Measurements from ENCODE around the gene TRIM44. TPM values are rescaled to one million over a fixed set of nuclear protein-coding genes. Genes with fewer than 3 reads are reported as not detected.

Gene TRIM44
- total RNA-seq, 2 experiments from 2014 or later = 11.3 to 19.9 TPM

DNA sequence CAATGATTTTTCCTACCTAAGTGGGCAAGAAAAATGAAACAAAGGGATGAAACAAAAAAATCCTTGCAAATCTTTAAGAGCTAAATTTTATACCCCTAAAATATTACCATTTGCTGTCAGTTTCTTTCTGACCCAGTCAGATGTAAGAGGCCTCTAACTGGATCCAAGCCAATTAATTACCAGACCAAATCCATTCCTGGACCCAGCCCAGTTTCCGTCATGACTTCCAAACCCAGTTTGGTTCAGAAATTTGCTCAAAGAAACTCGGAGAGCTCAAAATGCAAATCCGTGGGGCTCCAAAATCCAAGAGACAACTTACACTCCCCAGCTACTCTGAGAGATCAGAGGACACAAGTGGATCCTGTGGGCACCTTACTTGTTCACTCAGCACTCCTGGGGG lies 46.8 kb downstream of the TRIM44 start:
- H3K79me2 ChIP-seq (ENCODE audit: insufficient read depth, low read depth, low read length) = no peaks in the 10 kb centered on the region
- BruUV-seq (replicated peaks) = no TSS peak
- ChIA-PET POLR2A (interaction anchor here (0.6 kb wide), 1 partner anchor 26 kb away, joined by 4 read pairs; no protein-coding TSS in a partner anchor), CTCF (ENCODE audit: unreplicated experiment) (no interaction called here)
- no peak overlapping the region for H3K27ac ChIP-seq (ENCODE audit: low read depth, low read length, poor library complexity, severe bottlenecking)
- H3K9me3 ChIP-seq (ENCODE audit: low read length) = no peaks in the 10 kb centered on the region
- H2AFZ ChIP-seq (ENCODE audit: low read length) = no peak overlapping the region
- H3K9me2 ChIP-seq (ENCODE audit: insufficient read depth, low read length) = no peaks in the 10 kb centered on the region
- no peaks in the 10 kb centered on the region for H3K36me3 ChIP-seq (ENCODE audit: insufficient read depth, low read length)
- H3K4me1 ChIP-seq (ENCODE audit: insufficient read depth, low read length, poor library complexity, severe bottlenecking) = no peaks in the 10 kb centered on the region
- no peak for DNase-seq (ENCODE audit: low spot score)
- no peaks in the 10 kb centered on the region for H4K20me1 ChIP-seq (ENCODE audit: insufficient read depth, low read length)
- no peak overlapping the region for H3K4me2 ChIP-seq (ENCODE audit: low read length)
- intact Hi-C loops (cut with micrococcal nuclease; ENCODE audit: unreplicated experiment) = no loop called here
- H3K4me3 ChIP-seq (ENCODE audit: low read depth, low read length, poor library complexity, severe bottlenecking) = no peak overlapping the region
- TF ChIP-seq, protein P1, sequence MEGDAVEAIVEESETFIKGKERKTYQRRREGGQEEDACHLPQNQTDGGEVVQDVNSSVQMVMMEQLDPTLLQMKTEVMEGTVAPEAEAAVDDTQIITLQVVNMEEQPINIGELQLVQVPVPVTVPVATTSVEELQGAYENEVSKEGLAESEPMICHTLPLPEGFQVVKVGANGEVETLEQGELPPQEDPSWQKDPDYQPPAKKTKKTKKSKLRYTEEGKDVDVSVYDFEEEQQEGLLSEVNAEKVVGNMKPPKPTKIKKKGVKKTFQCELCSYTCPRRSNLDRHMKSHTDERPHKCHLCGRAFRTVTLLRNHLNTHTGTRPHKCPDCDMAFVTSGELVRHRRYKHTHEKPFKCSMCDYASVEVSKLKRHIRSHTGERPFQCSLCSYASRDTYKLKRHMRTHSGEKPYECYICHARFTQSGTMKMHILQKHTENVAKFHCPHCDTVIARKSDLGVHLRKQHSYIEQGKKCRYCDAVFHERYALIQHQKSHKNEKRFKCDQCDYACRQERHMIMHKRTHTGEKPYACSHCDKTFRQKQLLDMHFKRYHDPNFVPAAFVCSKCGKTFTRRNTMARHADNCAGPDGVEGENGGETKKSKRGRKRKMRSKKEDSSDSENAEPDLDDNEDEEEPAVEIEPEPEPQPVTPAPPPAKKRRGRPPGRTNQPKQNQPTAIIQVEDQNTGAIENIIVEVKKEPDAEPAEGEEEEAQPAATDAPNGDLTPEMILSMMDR (conservative IDR thresholded peaks at IDR 0.05; ENCODE audit: low read length) = no peak
- TF ChIP-seq EZH2phosphoT487 (IDR thresholded peaks at IDR 0.05; ENCODE audit: borderline replicate concordance, low read depth, low read length) = no peak

DNA sequence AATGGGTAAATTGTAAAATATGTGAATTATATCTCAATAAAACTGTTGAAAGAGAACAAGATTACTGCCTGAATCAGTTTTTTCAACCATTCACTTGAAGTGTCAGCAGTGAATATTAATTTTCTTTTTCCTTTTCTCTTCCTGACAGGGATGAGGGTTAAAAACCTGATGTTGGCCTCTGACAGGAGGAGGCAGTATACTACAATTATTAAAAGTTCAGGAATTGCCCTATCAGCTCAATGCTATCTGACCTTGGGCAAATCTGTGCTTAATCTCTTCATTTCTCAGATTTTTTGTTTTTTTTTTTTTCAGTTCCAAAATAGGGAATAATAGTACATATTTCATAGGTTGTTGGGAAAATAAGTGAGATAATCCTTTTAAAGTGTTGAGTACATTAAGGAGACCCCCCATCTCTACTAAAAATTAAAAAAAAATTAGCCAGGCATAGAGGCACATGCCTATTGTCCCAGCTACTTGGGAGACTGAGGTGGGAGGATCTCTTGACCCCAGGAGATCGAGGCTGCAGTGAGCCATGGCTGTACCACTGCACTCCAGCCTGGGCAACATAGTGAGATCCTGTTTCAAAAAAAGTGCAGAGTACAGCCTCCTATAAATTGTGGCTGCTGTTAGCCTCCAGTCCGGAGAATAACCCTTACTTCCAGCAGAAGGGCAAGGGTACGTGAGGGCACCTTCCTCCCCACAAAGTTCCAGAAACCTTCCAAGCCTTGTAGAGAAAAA lies 48.8 kb downstream of the TRIM44 start:
- BruUV-seq (replicated peaks) = no TSS peak
- Histone ChIP-seq H2AFZ (ENCODE audit: low read length) (no peak overlapping the region), H3K4me1 (ENCODE audit: insufficient read depth, low read length, poor library complexity, severe bottlenecking) (no peaks in the 10 kb centered on the region), H3K36me3 (ENCODE audit: insufficient read depth, low read length) (no peaks in the 10 kb centered on the region), H4K20me1 (ENCODE audit: insufficient read depth, low read length) (no peaks in the 10 kb centered on the region), H3K9me2 (ENCODE audit: insufficient read depth, low read length) (no peaks in the 10 kb centered on the region), H3K79me2 (ENCODE audit: insufficient read depth, low read depth, low read length) (no peaks in the 10 kb centered on the region), H3K27ac (ENCODE audit: low read depth, low read length, poor library complexity, severe bottlenecking) (no peak overlapping the region), H3K4me2 (ENCODE audit: low read length) (no peak overlapping the region), H3K9me3 (ENCODE audit: low read length) (no peaks in the 10 kb centered on the region), H3K4me3 (ENCODE audit: low read depth, low read length, poor library complexity, severe bottlenecking) (no peak overlapping the region)
- intact Hi-C loops (cut with micrococcal nuclease; ENCODE audit: unreplicated experiment) = no loop called here
- ChIA-PET CTCF (ENCODE audit: unreplicated experiment) (no interaction called here), POLR2A (no interaction called here)
- DNase-seq (ENCODE audit: low spot score) = no peak
- TF ChIP-seq, protein P1 (conservative IDR thresholded peaks at IDR 0.05; ENCODE audit: low read length) = 0 out of 2 replicates have a peak, but pooled peaks have one; percentile 3
- no peak for TF ChIP-seq EZH2phosphoT487 (IDR thresholded peaks at IDR 0.05; ENCODE audit: borderline replicate concordance, low read depth, low read length)

DNA sequence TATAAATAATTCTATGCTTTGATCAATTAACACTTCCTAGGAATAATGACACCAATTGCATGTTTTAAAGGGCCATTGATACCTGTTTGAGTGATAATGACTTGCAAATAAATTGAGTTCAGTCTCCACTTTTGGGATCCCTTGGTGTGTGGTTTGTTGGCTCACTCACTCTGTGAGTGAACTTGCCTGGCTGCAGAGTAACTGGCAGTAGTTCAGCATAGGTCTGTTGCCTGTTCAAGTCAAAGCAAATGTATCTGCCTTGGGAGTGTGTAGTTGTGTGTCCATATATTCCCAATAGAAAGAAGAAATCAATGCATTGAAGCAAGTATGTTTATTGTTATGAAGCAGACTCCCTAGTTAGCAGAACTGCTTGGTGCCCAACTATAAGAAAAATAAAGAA lies 49.3 kb downstream of the TRIM44 start:
- no peak for TF ChIP-seq EZH2phosphoT487 (IDR thresholded peaks at IDR 0.05; ENCODE audit: borderline replicate concordance, low read depth, low read length)
- TF ChIP-seq, protein P1 (conservative IDR thresholded peaks at IDR 0.05; ENCODE audit: low read length) = no peak
- Histone ChIP-seq H4K20me1 (ENCODE audit: insufficient read depth, low read length) (no peaks in the 10 kb centered on the region), H3K36me3 (ENCODE audit: insufficient read depth, low read length) (no peaks in the 10 kb centered on the region), H3K9me2 (ENCODE audit: insufficient read depth, low read length) (no peaks in the 10 kb centered on the region), H3K27ac (ENCODE audit: low read depth, low read length, poor library complexity, severe bottlenecking) (no peak overlapping the region), H3K4me1 (ENCODE audit: insufficient read depth, low read length, poor library complexity, severe bottlenecking) (no peaks in the 10 kb centered on the region), H3K9me3 (ENCODE audit: low read length) (no peaks in the 10 kb centered on the region), H3K4me2 (ENCODE audit: low read length) (no peak overlapping the region), H3K4me3 (ENCODE audit: low read depth, low read length, poor library complexity, severe bottlenecking) (no peak overlapping the region), H2AFZ (ENCODE audit: low read length) (no peak overlapping the region), H3K79me2 (ENCODE audit: insufficient read depth, low read depth, low read length) (no peaks in the 10 kb centered on the region)
- POLR2A ChIA-PET = no interaction called here
- no peak for DNase-seq (ENCODE audit: low spot score)
- BruUV-seq (replicated peaks) = no TSS peak
- CTCF ChIA-PET (ENCODE audit: unreplicated experiment) = no interaction called here
- intact Hi-C loops (cut with micrococcal nuclease; ENCODE audit: unreplicated experiment) = no loop called here
